Stimulated activated CD4-positive, alpha-beta T cell treated with anti-CD3 and anti-CD28 coated beads, Interleukin-1b, Interleukin-23, amount 100 ng/mL, for 48 hours (primary cell): Measurements from ENCODE around the gene TMTC4.

Experiments used
- DNase-seq: peaks from one replicate; pipeline ENCODE4 v3.0.0-alpha.2; 2020

TMTC4 gene

DNA sequence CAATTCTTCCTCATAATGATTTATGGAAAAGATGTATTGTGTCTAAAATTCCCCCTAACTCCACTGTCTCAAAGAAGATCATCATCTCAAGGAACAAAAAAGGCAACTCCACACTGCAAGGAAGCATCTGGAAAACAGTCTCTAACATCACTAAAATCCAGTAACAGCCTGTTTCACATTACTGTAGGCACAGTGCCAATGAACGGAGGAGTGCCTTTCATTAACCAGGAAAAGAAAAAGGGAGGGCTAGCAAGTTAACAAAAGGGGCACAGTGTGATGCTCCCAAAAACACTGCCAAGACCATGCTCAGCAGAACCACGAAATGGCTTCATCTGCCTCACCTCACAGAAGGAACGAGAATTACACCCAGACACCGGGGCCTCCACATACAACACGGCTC, 8.5 kb downstream of the TMTC4 start:
- no peak for DNase-seq

GRCh38 chr13:100665403-100665802, 9.2 kb downstream of the TMTC4 start:
- DNase-seq: no peak

DNA sequence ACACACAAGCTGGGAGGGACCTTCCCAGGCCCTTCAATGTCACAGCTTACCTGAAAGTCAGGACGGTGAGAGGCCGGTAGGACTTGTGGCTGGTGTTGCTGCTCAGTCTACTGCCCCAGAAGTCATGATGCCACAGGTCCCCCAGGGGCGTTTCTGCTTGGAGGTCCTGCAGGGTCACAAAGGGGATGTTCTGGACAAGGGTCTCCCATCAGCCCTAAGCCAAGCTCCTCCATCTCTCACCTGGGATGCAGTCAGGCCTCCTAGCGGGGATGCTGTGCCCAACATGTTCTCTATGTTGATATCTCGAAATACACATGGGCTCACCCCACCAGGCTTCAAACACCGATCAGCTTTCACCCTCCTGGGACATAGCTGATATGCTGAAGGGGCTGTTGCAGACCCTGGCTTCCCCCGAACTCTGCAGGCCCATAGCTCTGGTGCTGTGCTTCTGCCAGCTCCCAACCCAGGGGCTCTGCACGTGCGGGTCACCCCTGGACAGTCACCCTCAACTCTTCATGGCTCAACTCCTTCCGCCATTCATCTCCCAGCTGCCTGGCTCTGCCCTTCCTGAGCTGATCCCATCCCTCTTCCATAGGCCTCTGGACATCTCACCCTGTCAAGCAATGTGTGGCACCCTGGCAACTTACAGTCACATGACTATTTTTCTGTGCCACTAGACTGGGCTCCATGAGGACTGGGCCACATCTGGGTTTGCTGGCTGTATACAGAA, 10.3 kb downstream of the TMTC4 start:
- no peak for DNase-seq

- DNase-seq: no peak
Observed at GRCh38 chr13:100662468-100663211, 12.0 kb downstream of the TMTC4 start.

DNA sequence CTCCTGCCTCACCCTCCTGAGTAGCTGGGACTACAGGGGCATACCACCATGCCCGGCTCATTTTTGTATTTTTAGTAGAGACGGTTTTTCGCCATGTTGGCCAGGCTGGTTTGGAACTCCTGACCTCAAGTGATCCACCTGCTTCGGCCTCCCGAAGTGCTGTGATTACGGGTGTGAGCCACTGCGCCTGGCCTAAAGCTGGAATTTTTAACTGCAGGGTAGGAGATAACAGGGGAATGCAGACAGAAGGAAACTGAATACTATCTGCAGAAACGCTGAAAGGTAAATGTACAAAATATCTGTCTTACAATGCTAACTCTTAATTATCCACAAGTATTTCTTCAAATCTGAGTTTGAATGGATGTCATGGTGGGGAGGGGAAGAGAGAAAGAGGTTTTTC, 13.8 kb downstream of the TMTC4 start:
- no peak for DNase-seq

GRCh38 chr13:100659578-100659977, 15.0 kb downstream of the TMTC4 start:
- DNase-seq: no peak

DNA sequence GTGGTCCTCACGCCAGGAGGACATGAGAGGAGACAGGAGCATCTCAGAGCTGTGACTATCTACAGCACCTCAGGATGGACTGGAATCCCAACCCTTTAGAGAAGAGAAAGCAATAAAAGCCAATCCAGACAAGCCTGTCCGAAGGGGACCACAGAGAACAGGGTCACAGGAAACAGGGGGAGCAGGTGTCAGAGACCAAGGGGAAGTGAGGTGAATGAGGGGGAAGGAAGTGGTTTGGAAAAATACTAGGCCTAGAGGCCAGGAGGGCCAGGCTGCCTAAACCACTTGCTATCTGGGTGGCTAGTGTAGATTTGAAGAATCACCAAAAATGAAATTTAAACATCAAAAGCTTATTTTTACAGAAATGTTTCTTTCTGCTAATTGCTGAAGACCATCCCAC, 16.2 kb downstream of the TMTC4 start:
- no peak for DNase-seq

- no peak for DNase-seq
Observed at GRCh38 chr13:100657881-100658315, 16.7 kb downstream of the TMTC4 start.

DNA sequence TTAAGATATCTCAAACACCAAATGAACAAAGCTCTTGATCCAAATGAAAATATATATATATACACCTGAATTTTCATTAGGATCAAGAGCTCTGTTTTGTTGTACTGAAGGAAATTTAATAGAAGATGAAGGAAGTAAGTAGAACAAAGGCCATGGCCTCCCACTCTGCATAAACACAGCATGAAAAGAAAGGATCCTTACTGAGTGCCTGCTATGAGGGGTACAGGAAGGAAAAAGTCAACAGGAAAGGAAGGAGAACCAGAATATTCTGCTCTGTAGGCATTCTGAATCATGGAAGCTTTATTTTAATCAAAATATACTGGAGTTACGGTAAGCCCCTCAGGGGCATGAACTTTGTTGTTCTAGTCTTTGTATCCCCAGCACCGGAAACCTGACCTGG, 22.1 kb downstream of the TMTC4 start:
- DNase-seq: no peak

DNA sequence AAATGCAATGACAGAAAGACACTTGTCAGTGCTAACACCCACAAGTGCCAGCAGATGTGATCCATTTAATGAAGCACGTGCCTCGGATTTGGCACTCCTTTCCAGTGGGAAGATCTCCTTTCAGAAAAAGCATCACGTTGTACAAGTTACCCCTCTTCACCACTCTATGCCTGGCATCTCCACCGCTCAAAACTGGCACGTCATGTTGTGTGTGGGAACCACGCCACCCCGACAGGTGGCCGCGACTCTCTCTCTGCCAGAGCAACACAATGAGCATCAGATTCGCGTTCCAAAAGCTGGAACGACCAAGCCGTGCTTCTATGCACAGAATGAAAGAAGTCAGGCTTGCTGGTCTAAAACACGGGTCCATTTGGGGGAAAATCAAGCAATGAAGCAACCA, 24.3 kb downstream of the TMTC4 start:
- no peak for DNase-seq

GRCh38 chr13:100648354-100648753, 26.2 kb downstream of the TMTC4 start:
- no peak for DNase-seq

DNA sequence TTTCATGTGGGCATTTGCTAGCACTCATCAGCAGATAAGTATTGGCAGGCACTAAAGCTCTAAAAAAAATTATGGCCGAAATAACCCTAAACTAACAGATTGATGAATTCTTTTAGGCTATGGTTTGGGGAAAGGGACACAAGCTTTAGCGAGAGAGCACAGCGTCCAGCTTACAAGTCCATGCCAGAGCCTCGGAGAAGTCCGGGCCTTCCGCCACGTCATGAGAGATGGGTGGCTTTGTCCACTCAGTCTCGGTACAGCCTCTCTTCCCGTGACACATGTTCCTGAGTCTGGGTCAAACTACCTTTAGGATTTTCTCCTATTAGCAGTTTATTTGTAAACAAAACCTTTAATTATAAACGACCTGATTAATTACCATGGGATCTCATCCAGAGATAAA, 27.7 kb downstream of the TMTC4 start:
- no peak for DNase-seq

- no peak for DNase-seq
Observed at GRCh38 chr13:100646030-100646673, 28.4 kb downstream of the TMTC4 start.

- no peak for DNase-seq
Observed at GRCh38 chr13:100645382-100645781, 29.2 kb downstream of the TMTC4 start.

DNA sequence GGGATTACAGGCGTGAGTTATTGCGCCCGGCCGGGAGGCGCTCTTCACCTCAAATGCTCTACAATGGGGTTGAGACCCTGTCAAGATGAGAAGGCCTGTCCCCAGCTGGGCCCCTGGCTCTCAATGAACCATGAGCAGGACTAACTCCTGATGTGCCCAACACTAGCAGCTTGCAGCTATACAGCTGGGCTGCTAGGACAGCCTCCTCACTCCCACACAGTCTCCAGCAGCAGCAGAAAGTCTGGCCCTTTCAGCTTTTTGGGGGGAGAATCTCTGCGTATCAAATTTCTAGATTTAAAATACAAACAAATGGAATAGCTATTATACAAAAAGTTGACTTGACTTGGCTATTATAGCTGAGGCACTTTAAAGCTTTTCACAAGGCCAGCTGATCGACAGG, 30.2 kb downstream of the TMTC4 start:
- no peak for DNase-seq

- DNase-seq: no peak
Observed at GRCh38 chr13:100637796-100638195, 36.8 kb downstream of the TMTC4 start.

DNA sequence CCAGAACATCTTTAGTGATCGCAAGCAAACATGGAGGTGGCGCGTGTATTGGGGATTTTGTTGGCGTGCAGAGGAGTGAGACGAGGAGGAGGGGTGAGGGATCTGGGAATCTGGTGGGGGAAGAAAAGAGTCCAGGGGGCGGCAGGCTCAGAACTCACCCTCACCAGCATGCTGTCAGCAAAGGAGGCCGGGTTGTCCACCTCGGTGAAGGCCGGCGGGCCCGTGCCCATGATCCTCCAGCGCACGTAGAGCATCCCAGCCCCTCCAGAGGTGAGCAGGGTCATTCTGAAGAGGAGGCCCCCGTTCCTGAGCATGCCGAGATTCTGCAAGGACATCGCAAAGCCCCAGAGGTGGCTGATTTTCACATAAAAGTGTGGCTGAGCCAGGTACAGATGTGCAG, 37.2 kb downstream of the TMTC4 start:
- no peak for DNase-seq

- DNase-seq: no peak
Observed at GRCh38 chr13:100636441-100636840, 38.2 kb downstream of the TMTC4 start.

DNA sequence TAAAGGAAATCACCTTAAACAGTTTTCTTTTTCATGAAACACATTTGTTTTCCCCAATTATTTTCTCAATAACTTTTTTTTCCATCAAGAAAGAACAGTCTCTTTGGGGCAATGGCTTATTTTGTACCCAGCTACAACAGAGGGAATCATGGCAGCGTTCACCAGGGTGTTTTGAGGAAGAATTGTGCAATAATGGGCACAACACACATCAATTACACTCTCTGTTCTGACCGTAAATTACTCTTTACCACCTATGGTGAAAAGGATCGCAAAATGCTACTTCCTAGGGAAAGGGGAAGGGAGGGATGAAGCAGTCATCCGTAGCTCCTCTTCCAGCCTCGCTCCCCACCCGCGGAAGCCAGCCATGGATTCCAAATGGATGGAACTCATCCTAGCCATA, 38.6 kb downstream of the TMTC4 start:
- no peak for DNase-seq

DNA sequence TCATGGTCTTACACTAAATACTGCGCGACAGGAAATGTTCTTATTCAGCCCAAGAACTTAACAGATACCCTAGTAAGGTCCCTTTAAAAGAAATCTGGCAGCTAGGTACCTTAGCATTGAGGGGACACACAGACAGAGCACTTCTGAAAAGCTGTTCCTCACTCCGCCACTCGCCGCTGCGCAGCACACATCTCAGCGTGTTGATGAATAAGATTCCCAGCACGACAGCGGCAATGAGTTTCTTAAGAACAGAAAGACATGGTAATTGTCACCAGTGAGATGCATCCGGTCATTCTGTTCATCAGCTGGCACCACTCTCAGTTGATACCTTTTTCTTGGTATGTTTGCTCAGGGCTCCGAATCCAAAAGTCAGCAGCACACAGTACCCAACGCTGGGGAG, 39.9 kb downstream of the TMTC4 start:
- DNase-seq: no peak

GRCh38 chr13:100633461-100633860, 41.1 kb downstream of the TMTC4 start:
- DNase-seq: no peak

GRCh38 chr13:100630555-100630954, 44.0 kb downstream of the TMTC4 start:
- no peak for DNase-seq

- DNase-seq: no peak
Observed at GRCh38 chr13:100627120-100627519, 47.5 kb downstream of the TMTC4 start.

DNA sequence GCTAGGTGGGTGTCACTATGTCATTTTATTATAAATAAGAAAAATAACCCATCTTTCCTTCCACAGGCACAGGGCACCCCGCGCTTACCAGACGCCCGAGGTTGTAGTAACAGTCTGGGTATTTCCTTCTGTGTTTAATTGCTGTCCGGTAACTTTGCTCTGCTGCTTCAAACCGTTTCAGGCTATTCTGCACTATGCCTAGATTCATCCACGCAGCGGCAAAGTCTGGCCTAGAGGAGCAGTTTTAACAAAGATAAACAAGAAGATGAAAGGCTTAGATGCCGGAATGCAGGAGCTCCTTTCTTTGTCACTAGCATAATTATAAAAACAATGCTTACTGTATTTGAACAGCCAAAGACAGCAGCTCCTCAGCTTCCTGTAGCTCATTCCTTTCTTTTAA, 49.1 kb downstream of the TMTC4 start:
- DNase-seq: no peak
